Bronchial epithelial cell (primary cell): ENCODE results near the gene RPP25L. TPM values are rescaled to one million over a fixed set of nuclear protein-coding genes. Genes with fewer than 3 reads are reported as not detected.

Experiments used
- DNase-seq: peaks from one replicate; pipeline ENCODE4 v3.0.0-alpha.2; 2010; ENCODE audit warnings: low read depth
- FAIRE-seq: peaks from 2 replicates; lab custom pipeline; 2011; peaks lifted over from hg19 to GRCh38; lab: Jason Lieb, UNC
- H3K27me3 ChIP-seq: 2 replicates; pipeline ENCODE4 v1.5.1; 2011; ENCODE audit warnings: low read length; ENCODE audit not compliant: control insufficient read depth, insufficient read depth
- H3K36me3 ChIP-seq: 2 replicates; pipeline ENCODE4 v1.5.1; 2011; ENCODE audit warnings: low read length; ENCODE audit not compliant: control insufficient read depth, insufficient read depth
- H3K4me3 ChIP-seq: 2 replicates; pipeline ENCODE4 v1.5.1; 2011; ENCODE audit warnings: mild to moderate bottlenecking, low read depth, low read length, control low read depth
- total RNA-seq: library from RNA; depleted of rRNA; stranded (reverse); fragments of >200 nt; gene quantifications from 2 replicates; pipeline ENCODE4 v1.2.1, GENCODE V29; 2014
- TF ChIP-seq, protein P1 (sequence below): IDR thresholded peaks from 2 replicates; pipeline ENCODE4 v1.5.1; 2011; ENCODE audit warnings: mild to moderate bottlenecking, moderate library complexity, low read length, control low read depth, inconsistent platforms; ENCODE audit not compliant: insufficient read depth, severe bottlenecking

Gene RPP25L
- total RNA-seq, 1 donor from 2014 or later = 45.8 TPM

DNA sequence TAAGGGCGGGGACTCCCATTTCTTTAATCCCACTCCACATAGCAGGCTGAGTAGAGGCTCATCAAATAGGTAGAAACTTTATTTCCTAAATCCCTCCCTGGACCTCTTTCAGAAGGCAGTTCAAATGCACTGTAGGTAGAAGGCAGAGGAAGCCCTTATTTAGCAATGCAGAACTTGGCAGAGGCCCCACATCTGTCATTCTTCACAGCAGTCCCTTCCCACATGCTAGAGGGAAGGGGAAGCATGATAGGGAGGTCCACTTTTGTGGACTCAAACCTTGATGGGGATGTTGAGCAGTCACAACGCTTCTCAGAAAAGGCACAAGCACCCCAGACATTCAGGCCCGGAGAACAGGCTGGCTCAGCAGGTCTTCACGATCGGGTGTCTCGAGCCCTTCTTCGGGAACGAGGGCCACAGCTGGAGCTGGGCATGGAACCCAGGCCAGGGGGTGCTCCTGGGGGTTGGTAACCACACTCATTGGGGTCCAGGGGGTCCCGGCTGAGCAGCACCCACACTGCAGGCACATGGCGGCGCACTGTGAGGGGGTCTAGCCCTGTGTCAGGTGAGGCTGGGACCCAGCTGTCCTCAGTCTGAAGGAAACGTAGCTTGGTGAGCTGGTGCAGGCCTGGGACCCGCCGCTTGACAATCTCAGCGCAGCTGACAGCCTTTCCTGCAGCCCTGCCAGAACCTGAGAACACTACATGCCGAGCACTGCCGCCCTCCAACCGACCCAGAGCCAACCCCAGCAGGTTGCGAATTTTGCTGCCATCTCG is 1.3 kb downstream of the RPP25L start:
- H3K27me3 ChIP-seq = no peaks in the 10 kb centered on the region
- H3K4me3 ChIP-seq = peak overlapping the region; percentile 83
- DNase-seq = no peak
- TF ChIP-seq, protein P1, sequence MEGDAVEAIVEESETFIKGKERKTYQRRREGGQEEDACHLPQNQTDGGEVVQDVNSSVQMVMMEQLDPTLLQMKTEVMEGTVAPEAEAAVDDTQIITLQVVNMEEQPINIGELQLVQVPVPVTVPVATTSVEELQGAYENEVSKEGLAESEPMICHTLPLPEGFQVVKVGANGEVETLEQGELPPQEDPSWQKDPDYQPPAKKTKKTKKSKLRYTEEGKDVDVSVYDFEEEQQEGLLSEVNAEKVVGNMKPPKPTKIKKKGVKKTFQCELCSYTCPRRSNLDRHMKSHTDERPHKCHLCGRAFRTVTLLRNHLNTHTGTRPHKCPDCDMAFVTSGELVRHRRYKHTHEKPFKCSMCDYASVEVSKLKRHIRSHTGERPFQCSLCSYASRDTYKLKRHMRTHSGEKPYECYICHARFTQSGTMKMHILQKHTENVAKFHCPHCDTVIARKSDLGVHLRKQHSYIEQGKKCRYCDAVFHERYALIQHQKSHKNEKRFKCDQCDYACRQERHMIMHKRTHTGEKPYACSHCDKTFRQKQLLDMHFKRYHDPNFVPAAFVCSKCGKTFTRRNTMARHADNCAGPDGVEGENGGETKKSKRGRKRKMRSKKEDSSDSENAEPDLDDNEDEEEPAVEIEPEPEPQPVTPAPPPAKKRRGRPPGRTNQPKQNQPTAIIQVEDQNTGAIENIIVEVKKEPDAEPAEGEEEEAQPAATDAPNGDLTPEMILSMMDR = no peak
- FAIRE-seq = no peak
- H3K36me3 ChIP-seq = no peaks in the 10 kb centered on the region

DNA sequence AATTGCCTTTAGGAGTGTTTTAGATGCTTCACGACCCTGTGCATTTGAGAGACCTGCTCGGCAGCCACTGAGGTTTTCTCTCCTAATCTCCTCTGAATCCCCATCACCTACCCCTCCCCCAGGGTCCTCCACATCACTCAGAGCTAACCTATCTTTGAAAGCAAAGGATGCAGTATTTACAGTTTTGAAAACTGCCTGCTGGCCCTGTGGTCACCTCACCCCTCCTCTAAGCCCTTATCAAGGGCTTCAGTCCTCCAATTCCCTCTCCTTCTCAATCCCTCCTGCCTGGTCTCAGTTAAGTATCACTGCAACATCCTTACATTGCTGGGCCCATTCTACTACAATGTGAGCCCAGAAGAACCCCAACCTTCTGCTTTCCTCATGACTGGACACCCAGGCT is 4.6 kb downstream of the RPP25L start:
- FAIRE-seq (no peak), DNase-seq (no peak)
- Histone ChIP-seq H3K27me3 (no peaks in the 10 kb centered on the region), H3K36me3 (no peaks in the 10 kb centered on the region), H3K4me3 (no peak overlapping the region)
- TF ChIP-seq, protein P1 = no peak

DNA sequence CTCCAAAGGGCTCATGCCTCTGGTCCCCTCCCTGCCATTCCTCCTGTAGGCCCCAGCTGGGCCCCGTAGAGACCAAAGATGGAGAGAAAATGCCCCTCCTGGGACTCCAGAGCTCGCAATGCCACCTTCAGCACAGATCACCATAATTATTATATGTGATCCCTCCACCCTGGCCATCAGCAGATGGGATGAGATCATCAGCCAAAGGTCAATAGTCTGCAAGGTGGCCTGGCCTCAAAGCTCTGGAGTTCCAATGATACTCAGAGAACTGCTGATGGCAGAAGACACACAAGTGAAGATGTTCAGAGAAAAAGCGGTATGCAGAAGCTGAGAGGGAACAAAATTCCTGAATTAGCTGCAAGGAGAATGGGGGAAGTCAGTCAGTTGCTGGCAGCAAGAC is 5.0 kb downstream of the RPP25L start:
- TF ChIP-seq, protein P1 = no peak
- H3K4me3 ChIP-seq = no peak overlapping the region
- no peaks in the 10 kb centered on the region for H3K36me3 ChIP-seq
- H3K27me3 ChIP-seq = no peaks in the 10 kb centered on the region
- no peak for FAIRE-seq
- no peak for DNase-seq

DNA sequence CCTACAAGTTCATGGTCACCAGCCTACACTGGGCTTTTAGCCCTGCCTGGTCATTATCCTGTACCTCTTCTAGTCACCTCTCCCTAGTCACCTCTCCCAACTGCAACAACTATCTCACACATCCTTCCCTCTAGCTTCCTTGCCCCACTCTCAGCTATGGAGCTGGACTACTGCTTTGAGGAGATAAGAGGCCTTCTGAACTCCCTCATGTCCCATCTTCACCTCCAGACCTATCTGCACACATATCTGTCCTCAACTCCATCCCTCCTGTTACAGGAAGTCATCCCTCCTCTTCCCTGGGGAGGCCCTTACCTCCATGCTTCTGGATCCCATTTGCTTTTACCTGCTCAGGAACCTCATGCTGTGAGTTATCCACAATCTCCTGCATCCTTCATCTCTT is 5.7 kb downstream of the RPP25L start:
- DNase-seq (no peak), FAIRE-seq (peak; percentile 23)
- Histone ChIP-seq H3K27me3 (no peaks in the 10 kb centered on the region), H3K36me3 (no peaks in the 10 kb centered on the region), H3K4me3 (no peak overlapping the region)
- TF ChIP-seq, protein P1 = no peak

DNA sequence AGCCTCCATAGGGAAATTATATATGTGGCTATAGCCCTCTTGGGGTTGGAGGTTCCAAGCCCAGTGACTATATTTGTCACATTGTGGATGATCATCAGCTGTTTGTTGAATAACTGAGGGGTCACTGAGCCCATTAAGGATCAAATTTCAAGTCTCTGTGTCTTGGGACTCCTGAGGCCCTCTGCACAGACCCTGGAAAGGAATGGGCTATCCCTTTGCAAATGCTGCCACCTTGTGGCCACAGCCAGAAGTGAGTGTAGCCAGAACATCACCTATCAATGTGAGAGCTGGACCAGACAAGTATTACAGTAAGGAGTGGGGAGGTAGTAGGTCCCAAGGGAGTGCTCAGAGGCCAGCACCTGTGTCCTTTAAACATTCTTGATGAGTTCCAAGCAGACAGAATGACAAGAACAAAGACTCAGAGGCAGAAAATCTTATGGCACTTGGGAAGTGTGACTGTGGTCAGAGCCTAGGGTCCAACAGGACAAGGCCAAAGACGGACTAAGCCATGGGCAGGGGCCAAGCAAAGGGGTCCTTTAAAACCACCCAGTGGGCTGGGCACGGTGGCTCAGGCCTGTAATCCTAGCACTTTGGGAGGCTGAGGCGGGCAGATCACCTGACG is 8.2 kb downstream of the RPP25L start:
- no peak for FAIRE-seq
- TF ChIP-seq, protein P1 = peak; percentile 82
- peak; percentile 63 for DNase-seq
- Histone ChIP-seq H3K27me3 (no peaks in the 10 kb centered on the region), H3K36me3 (no peaks in the 10 kb centered on the region), H3K4me3 (no peak overlapping the region)
